Epithelial cell of esophagus (primary cell): Measurements from ENCODE around the gene KRT15.

Experiments
- DNase-seq: peaks from one replicate; pipeline ENCODE4 v3.0.0; 2010; ENCODE audit warnings: low read depth
- H3K4me3 ChIP-seq: 2 replicates; pipeline ENCODE4 v1.5.1; 2011; ENCODE audit warnings: mild to moderate bottlenecking, low read length, control low read depth
- TF ChIP-seq, protein P1 (sequence below): IDR thresholded peaks from 2 replicates; pipeline ENCODE4 v1.5.1; 2011; ENCODE audit warnings: low read depth, mild to moderate bottlenecking, low read length, control low read depth, inconsistent platforms; ENCODE audit not compliant: insufficient read depth; ENCODE audit errors: missing control alignments

Gene KRT15

DNA sequence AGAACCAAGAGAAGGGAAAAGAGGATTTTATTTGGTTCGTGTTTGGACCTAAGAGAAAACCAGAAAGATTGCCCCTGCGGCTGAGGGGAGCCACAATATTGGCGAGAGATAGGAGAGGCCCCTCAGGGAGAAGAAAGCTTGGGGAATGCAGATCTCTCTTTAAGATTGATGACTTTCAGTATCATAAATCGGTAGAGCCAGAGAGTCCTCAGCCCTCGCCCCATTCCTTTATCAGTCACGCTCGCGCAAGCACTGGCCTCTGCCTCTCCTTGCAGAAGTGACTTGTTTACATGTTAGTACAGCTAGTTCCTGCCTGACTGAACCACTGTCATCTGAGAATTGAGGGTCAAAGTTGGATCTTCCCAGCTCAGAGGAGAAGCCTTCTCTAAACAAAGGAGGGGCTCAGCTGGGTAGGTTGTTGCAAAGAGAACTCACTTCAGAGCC lies 30.9 kb upstream of the KRT15 start:
- no peak overlapping the region for H3K4me3 ChIP-seq
- peak; percentile 55 for DNase-seq
- TF ChIP-seq, protein P1, sequence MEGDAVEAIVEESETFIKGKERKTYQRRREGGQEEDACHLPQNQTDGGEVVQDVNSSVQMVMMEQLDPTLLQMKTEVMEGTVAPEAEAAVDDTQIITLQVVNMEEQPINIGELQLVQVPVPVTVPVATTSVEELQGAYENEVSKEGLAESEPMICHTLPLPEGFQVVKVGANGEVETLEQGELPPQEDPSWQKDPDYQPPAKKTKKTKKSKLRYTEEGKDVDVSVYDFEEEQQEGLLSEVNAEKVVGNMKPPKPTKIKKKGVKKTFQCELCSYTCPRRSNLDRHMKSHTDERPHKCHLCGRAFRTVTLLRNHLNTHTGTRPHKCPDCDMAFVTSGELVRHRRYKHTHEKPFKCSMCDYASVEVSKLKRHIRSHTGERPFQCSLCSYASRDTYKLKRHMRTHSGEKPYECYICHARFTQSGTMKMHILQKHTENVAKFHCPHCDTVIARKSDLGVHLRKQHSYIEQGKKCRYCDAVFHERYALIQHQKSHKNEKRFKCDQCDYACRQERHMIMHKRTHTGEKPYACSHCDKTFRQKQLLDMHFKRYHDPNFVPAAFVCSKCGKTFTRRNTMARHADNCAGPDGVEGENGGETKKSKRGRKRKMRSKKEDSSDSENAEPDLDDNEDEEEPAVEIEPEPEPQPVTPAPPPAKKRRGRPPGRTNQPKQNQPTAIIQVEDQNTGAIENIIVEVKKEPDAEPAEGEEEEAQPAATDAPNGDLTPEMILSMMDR = no peak

DNA sequence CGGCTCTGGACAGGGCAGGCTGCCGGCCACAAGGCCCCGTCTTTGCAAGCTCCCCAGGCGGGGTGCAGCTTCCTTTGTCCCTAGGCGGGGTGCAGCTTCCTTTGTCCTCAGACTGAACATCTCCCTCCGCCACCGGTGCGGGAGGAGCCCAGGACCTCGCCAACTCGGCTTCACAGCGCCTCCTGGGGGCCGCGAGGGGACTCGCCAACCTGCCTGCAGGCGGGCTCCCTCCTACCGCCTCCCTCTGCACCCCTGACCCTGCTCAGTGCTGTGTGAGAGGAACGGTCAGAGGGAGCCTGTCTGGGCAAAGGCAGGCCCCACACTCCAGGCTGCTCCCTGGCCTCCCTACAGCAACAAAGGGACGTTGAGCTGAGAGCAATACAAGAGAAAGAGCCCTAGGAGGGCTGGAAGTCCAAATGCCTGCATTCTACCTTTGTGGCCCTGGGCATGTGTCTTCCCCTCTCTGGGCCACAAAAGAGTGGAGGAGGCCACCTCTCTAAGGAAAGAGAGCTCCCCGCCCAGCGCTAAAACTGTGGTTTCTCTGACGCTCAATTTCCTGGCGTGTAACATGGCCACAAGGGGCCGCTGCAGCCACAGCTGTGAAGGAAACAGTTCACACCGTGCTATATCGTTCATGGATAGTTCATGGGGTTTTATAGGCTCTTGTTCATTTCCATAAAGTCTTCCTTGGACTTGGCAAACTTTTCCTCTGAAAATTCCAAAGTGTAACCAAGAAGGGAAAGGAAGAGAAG lies 30.3 kb upstream of the KRT15 start:
- TF ChIP-seq, protein P1 = peak; percentile 91
- H3K4me3 ChIP-seq = peak overlapping the region; percentile 9
- peak; percentile 92 for DNase-seq

DNA sequence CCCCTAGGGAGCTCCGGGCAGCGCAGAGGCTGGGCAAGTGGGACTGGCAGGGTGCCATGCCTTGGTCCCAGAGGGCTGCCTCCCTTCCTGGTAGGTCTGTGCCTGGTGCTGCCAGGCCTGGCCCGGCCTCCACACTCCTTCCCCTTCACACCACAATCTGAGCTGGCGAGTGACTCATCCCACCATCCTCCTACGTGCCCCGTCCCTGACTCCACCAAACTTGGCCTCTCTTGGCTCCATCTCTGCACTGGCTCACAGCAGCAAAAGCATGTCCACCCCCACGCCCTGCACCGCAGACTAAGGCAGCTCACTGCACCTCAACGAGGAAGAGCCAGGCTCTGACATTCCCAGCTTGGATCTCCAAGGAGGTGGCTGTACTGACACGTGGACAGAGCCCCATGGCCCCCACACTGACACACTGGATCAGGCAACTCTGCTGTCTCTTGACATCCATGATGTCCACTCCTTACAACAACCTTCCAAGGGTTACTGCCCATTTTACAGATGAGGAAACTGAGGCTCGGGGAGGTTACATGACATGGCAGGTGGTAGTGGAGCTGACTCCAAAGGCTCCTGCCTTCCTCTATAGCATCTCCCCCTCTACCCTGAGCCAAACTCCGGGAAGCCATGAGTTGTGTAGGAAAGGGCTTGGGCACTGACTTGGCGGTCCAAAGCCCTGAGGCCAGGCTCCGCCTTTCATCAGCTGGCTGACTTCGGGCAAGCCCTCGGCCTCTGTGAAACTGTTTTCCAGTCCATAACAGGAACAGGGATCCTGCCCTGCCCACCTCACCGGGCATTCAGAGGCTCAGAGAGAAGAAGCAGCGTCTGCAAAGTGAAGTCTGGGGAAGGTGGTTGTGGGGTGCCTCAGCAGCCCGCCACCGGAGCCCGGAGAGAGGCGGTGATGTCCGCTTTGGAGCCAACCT lies 29.5 kb upstream of the KRT15 start:
- peak; percentile 99 for DNase-seq
- peak overlapping the region; percentile 9 for H3K4me3 ChIP-seq
- TF ChIP-seq, protein P1 = no peak

DNA sequence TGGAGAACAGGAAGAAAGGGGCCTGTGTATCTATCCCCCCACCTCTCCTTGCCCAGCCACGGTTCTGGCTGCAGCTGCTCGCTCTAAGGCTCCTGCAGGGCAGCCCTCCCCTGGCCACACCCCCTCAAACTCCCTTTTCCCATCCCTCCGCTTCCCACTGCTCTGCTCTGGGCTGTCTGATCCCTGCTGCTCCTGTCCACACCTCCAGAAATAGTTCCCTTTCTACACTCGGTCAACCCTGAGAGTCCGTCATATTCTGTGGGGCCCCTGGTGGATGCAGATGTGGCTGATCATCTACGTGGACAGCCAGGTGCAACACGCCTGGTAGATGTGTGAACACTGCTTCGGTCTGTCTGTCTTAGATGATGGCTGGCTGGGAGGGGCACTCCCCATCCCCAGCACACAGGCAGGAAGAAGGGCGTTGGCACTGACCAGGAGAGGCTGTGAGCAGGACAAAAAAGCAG lies 28.7 kb upstream of the KRT15 start:
- DNase-seq = no peak
- TF ChIP-seq, protein P1 = no peak
- H3K4me3 ChIP-seq = no peak overlapping the region

DNA sequence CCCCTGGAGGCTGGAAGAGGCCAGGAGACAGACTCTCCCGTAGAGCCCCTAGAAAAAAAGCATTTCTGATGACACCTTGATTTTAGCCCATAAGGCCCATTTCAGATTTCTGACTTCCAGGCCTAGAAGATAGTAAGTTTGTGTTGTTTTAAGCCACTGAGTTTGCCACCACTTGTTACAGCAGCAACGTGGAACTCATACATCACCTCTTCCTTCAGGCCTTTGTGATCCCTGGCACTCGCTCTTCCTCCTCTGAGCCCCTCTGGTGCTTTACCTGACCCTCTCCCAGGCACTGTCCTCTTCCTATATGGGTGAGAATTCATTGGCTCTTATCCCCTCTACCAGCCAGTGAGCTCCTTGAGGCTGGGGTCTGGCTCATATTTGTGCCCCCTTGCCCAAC lies 28.1 kb upstream of the KRT15 start:
- TF ChIP-seq, protein P1 = no peak
- DNase-seq = no peak
- H3K4me3 ChIP-seq = no peak overlapping the region

DNA sequence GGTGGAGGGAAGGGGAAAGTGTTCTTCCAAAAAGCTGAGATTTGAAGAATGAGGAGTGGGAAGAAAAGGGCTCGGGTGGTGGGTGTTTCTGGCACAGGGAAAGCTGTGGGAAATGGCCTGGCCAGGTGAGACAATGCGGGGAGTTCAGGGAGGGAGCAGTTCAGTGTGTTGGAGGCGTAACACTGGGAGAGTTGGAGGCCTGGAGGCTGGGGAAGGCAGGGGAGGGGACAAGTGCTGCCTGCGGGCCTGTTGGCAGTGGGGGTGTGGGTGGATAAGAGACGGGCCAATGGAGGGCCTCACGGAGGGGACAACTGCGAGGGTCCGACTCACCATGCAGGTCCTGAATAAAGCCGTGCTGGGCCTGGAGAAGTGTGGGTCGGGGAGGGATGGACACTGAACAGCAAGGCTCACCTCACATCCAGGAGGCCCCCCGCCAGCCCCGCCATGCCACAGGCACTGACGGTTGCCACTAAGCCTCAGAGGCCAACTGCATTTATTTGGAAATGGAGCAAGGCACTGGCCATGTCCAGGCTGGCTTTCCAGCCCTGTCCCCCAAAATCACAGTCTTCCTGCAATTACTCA lies 27.2 kb upstream of the KRT15 start:
- no peak for DNase-seq
- H3K4me3 ChIP-seq = no peak overlapping the region
- TF ChIP-seq, protein P1 = no peak
